KMS-11 (cell line): Measurements from ENCODE around the gene ADAMTS2.

Experiments
- H2AFZ ChIP-seq: fragments of 200-600 bp; sonication (generic); 2 replicates; pipeline ENCODE4 v1.6.1; 2016; ENCODE audit warnings: antibody characterized with exemption, mixed run types, low read depth
- H3K27ac ChIP-seq: fragments of 200-600 bp; sonication (generic); 2 replicates; pipeline ENCODE4 v1.6.1; 2016; ENCODE audit warnings: mild to moderate bottlenecking, mixed run types
- H3K27me3 ChIP-seq: fragments of 200-600 bp; sonication (generic); 2 replicates; pipeline ENCODE4 v1.6.1; 2017; ENCODE audit warnings: mild to moderate bottlenecking, low read depth, mixed run types, moderate library complexity; ENCODE audit not compliant: insufficient read depth
- H3K36me3 ChIP-seq: fragments of 200-600 bp; sonication (generic); 2 replicates; pipeline ENCODE4 v1.6.1; 2017; ENCODE audit warnings: mild to moderate bottlenecking, mixed run types; ENCODE audit not compliant: insufficient read depth
- H3K4me1 ChIP-seq: fragments of 200-600 bp; sonication (generic); 2 replicates; pipeline ENCODE4 v1.6.1; 2016; ENCODE audit warnings: mild to moderate bottlenecking, low read depth, mixed run types; ENCODE audit not compliant: poor library complexity, severe bottlenecking
- H3K4me2 ChIP-seq: fragments of 200-600 bp; sonication (generic); 2 replicates; pipeline ENCODE4 v1.7.0; 2016; ENCODE audit warnings: mild to moderate bottlenecking, mixed run types
- H3K4me3 ChIP-seq: fragments of 200-600 bp; sonication (generic); IDR thresholded peaks from 2 replicates; pipeline ENCODE4 v1.6.1; 2017; ENCODE audit warnings: low read depth, low read length, mixed read lengths; ENCODE audit not compliant: insufficient read depth
- H3K79me2 ChIP-seq: fragments of 200-600 bp; sonication (generic); 2 replicates; pipeline ENCODE4 v1.6.1; 2016; ENCODE audit warnings: low read depth, mixed run types; ENCODE audit not compliant: insufficient read depth
- H3K9ac ChIP-seq: fragments of 200-600 bp; sonication (generic); 2 replicates; pipeline ENCODE4 v1.6.1; 2016; ENCODE audit warnings: mild to moderate bottlenecking, mixed run types
- H4K20me1 ChIP-seq: fragments of 200-600 bp; sonication (generic); 2 replicates; pipeline ENCODE4 v1.6.1; 2016; ENCODE audit warnings: mild to moderate bottlenecking, mixed run types; ENCODE audit not compliant: insufficient read depth
- CTCF ChIP-seq: fragments of 200-600 bp; sonication (generic); conservative IDR thresholded peaks from 2 replicates; pipeline ENCODE4 v1.6.1; 2017; ENCODE audit warnings: low read depth, mild to moderate bottlenecking, antibody characterized with exemption, low read length, moderate library complexity, mixed read lengths

Gene ADAMTS2

GRCh38 chr5:179201986-179202385 is 143.3 kb downstream of the ADAMTS2 start:
- Histone ChIP-seq H3K4me1 (no peaks in the 10 kb centered on the region), H3K9ac (no peak overlapping the region), H3K4me3 (no peak overlapping the region), H3K27me3 (0 out of 2 replicates have a peak, but pooled peaks cover 4% of the 10 kb centered on the region), H3K36me3 (no peaks in the 10 kb centered on the region), H4K20me1 (no peaks in the 10 kb centered on the region), H3K79me2 (no peaks in the 10 kb centered on the region), H2AFZ (no peak overlapping the region), H3K4me2 (no peak overlapping the region), H3K27ac (no peak overlapping the region)
- TF ChIP-seq CTCF = no peak

GRCh38 chr5:179199246-179199645 is 146.0 kb downstream of the ADAMTS2 start:
- TF ChIP-seq CTCF = no peak
- Histone ChIP-seq H3K4me3 (no peak overlapping the region), H4K20me1 (no peaks in the 10 kb centered on the region), H3K4me1 (no peaks in the 10 kb centered on the region), H3K27ac (no peak overlapping the region), H3K27me3 (0 out of 2 replicates have a peak, but pooled peaks cover 4% of the 10 kb centered on the region), H3K79me2 (no peaks in the 10 kb centered on the region), H3K36me3 (no peaks in the 10 kb centered on the region), H3K4me2 (no peak overlapping the region), H3K9ac (no peak overlapping the region), H2AFZ (no peak overlapping the region)

GRCh38 chr5:179198825-179199224 is 146.4 kb downstream of the ADAMTS2 start:
- 0 out of 2 replicates have a peak, but pooled peaks cover 4% of the 10 kb centered on the region for H3K27me3 ChIP-seq
- H2AFZ ChIP-seq = no peak overlapping the region
- no peak overlapping the region for H3K4me2 ChIP-seq
- H3K4me1 ChIP-seq = no peaks in the 10 kb centered on the region
- no peaks in the 10 kb centered on the region for H3K79me2 ChIP-seq
- H3K4me3 ChIP-seq = no peak overlapping the region
- no peak for TF ChIP-seq CTCF
- H3K9ac ChIP-seq = no peak overlapping the region
- no peak overlapping the region for H3K27ac ChIP-seq
- H4K20me1 ChIP-seq = no peaks in the 10 kb centered on the region
- no peaks in the 10 kb centered on the region for H3K36me3 ChIP-seq

- Histone ChIP-seq H3K9ac (no peak overlapping the region), H3K4me2 (no peak overlapping the region), H3K79me2 (no peaks in the 10 kb centered on the region), H2AFZ (no peak overlapping the region), H3K27me3 (0 out of 2 replicates have a peak, but pooled peaks cover 4% of the 10 kb centered on the region), H3K4me3 (no peak overlapping the region), H3K36me3 (no peaks in the 10 kb centered on the region), H4K20me1 (no peaks in the 10 kb centered on the region), H3K4me1 (no peaks in the 10 kb centered on the region), H3K27ac (no peak overlapping the region)
- TF ChIP-seq CTCF = no peak
Measured at GRCh38 chr5:179196405-179197079, 148.7 kb downstream of the ADAMTS2 start.
